HG03354 (cell line): ENCODE data around the gene MPPED2.

Experiments
- ATAC-seq: cut with Tn5 transposase; IDR thresholded peaks from one replicate; pipeline ENCODE4 v1.9.1; 2021; ENCODE audit warnings: mild to moderate bottlenecking; ENCODE audit not compliant: unreplicated experiment, poor library complexity, severe bottlenecking

Gene MPPED2

DNA sequence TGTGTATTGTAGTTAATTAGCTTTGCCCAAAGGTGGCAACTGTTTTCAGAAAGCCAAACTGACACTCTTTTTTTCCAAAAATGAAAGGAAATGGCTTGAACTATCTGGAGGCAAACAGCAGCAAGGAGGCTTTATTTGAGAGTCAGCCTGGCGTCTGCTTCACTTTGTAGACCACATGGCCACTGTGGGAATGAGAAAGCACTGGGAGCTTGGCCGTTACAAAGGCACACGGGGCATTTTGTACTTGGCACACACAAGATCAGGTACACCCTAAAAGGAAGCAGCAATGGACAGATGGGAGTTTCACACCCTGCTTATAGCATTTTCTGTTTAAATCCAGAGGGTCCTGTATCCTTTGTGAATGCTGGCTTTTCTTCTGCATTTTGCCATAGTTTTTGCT is 126.3 kb downstream of the MPPED2 start:
- no peak for ATAC-seq

DNA sequence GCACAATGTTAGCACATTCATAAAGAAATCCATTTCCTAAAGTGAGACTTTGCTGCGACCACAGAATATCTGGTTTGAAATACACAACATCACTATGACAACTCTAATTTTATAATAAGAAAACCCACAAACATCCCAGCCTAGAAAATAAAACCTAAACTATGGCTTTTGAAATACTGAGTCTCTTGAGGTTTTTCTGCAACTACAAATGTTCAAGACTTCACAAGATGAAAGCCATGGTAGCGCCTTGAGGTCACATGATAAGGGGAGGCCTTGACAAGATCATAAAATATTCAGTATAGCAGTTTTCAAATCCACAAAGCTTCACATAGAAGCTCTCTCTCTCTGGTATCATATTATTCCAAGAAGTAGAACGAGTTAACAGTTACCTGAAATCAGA is 126.8 kb downstream of the MPPED2 start:
- ATAC-seq, result no peak

DNA sequence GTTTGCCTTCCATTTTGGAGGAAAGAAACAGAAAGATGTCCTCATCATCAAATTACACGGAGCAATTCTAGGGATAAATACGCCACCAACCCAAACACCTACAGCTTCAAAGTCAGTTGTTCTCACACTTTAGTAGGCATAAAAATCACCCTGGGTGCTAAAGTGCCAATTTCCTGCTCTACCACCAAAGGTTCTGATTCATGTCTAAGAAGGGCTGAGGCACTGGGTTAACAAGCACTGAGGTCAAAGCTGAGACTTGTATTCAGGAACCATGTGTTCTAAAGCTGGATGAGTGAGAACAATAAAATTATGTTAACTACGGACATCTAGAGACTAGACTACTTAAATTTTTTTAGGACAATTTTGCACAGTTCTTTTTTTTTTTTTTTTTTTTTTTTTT is 127.6 kb downstream of the MPPED2 start:
- ATAC-seq, result no peak

DNA sequence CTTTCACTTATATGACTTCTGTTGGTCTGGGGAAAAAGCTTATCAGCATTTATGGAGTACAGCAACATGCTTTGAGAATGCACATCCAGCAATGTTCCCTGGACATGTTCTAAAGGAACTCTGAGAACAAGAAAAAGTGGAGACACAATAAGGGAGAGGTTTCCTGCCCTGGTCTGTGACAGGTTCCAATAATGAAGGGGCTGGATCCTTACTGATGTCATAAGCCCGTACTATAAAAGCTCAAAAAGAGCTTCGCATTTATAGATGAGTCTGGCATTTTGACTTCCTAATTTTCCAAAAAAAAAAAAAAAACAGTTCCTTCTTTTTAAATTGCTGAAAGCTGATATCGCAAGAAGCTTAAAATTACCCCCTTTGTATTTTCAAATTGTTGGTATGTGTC is 129.1 kb downstream of the MPPED2 start:
- no peak for ATAC-seq

DNA sequence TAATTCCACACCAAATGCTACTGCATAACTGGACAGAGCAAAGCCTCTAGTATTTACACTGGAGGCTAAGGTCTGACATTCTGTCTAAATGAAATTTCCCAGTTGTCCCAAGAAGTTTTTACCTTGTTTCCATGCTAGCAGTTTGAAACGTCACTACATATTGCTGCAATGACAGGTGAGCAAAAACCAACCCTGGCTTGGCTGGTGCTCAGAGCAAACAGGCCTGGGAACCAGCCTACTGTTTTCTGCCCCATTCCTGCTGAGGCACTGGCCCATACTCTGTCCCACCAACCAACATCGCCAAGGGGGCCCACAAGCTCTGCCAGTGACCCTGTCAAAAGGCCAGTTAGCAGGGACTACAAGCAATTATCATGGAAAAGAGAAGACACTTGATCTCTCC is 131.1 kb downstream of the MPPED2 start:
- no peak for ATAC-seq

DNA sequence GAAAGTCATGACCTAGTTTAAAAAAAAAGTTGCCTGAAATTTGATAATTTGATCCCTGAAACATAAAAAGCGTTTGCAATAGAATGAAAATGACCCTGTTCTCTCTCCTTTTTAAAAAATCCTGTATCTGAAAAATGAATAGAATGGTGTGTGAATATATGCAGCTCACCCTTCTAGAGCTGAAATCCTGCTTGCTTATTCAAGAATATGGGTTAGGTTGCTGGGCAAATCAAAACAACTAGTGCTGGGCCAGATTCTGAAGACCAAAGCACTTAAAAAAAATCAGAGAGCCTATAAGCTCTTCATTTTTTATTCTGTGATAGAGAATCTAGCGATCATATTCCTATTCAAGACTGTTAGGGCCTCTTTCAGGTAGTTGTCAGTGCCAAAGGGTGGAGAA is 131.6 kb downstream of the MPPED2 start:
- ATAC-seq, result no peak

DNA sequence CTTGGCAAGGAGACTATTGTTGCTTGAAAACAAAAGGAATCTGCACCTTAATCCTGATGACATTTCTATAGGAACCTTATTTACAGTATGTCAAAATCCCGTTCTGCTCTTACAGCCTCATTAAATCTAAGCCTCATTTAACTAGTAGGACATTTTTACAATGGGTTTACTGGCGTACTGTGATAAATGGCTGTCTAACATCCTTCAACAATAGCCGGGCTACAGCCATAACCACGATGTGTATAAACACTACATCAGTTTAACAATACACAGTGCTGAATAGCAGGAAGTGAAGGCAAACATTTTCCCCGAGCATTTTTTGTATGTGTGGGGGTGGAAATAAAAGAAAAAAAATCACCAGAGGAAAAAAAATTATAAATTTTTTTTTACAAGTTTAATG is 132.0 kb downstream of the MPPED2 start:
- no peak for ATAC-seq

DNA sequence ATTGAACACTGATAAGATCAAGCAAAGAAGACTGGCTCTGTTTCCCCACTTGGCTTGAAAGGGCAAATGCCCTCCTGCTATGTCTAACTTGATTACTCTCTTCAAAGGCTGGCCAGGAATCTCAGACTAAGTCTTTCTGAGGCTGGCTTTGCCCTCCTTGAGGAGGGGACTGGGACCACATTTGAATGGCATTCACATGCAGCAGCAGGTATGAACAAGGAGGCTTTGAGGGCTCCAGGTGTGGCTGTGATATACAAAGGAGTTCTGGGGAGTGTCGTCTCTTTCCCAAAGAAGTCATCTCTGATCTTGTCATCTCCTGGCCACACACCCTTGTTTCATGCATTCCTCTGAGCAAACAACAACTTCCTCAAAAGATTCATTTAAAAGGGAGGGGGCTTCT is 132.4 kb downstream of the MPPED2 start:
- no peak for ATAC-seq

DNA sequence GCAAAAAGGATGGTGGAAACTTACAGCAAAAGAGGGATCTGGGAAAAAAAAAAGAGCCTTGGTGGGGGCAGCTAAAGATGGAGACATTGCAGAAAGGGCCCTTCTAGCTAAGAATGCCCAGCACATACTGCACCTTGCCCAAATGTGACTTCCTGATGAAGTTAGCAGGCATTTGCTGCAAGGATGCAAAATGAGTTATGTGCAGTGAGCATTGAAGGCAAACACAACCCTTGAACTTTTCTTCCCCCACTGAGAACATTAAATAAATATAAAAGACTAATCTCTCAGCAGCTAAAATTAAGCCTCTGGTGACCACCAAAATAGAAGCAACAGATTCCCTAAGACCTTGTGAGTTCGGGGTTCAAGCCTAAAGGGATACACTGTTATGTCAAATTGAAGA is 133.3 kb downstream of the MPPED2 start:
- ATAC-seq, result no peak

DNA sequence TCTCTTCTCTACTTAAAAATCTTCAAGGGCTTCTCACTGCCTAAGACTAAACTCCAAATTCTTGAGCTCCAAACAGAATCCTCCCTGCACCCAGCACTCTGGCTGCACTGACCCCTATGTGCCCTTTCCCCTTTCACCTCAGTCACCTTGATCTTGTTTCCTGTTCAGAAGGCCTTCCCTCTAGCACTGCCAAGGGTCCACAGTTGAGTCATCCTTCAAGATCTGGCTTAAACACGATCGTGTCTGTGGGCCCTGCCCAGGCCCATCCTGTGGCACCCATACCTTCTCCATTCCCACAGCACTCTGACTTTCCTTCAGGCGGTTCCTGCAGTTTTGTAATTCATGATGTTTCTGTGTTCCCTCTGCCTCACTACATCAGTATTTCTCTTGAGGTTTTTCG is 134.0 kb downstream of the MPPED2 start:
- ATAC-seq, result no peak

DNA sequence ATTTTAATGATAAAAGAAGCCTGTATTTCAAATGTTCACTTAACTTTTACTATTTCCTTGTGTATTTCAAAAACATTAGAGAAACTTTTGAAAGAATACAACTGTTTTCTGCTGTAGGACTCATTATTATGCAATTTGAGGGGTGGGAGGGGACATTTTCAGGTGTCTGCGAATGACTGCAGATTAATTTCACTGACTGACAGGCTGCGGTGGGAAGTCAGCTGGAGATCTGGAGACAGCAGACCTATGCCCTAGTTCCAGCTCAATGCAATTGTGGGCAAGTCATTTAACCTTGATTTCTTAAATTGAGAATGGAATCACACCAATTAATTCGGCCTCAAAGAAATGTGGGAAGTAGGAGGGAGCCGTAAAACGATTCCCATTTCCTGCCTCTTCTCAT is 134.5 kb downstream of the MPPED2 start:
- no peak for ATAC-seq

DNA sequence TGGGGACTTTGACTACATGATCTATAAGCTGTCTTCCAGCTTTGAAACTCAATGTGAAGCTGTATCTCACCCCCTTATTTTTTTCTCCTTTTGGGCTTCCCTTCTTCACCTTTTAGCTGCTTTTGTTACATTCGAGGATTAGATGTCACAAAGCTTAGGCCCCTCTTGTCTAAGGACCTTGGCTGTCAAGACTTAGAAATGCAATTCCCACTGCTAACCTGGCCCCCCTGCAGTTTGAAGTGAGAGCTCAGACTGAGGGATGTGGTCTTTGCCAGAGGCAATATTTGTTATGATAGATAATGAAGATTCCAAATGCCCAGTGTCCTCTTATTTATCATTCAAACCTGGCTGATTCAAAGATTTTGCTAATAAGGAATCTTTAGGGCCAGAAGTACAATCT is 135.0 kb downstream of the MPPED2 start:
- ATAC-seq, result no peak

DNA sequence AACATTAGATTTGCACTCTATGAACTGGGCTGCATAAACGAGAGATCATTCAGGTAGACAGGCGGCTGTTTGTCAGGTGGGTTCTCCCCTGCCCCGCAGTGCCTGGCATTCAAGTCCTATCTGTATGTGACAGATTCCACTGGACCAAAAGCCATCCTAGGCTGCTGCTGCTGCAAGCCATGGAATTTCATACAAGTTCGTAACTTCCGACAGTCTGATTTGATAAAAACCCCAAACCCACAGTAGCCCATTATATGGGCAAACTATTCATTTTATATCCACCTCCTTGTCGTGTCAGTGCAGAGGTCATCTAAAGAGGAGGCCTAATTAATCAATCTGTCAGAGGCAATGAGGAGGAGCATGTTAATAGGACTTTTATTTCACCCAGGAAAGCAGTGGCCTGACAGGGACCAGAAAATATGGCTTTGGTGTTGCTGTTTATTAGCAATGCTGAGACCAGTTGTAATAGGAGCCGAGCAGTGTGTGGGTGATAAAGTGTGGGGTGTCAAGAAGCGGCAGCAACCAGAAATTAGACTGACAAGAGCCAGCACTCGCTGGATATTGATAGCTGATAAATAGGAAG is 139.0 kb downstream of the MPPED2 start:
- no peak for ATAC-seq

DNA sequence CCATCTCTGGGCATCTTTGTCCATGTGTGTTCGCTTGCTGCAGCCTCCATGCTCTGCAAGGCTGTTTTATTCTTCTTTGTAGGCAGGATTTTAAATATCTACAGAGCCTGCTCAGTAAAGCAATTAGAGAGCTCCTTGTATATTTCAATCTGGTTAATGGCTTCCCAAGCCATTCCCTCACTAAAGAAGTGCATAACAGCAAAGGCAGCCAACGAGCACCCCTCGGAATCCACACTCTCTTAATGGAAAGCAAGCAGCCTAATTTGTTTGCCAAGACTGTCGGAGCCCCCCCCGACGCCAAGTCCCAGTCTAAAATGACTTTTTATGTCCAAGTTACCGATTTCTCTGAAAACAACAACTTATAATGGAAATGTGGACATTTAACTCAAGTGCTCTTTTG is 139.6 kb downstream of the MPPED2 start:
- no peak for ATAC-seq

DNA sequence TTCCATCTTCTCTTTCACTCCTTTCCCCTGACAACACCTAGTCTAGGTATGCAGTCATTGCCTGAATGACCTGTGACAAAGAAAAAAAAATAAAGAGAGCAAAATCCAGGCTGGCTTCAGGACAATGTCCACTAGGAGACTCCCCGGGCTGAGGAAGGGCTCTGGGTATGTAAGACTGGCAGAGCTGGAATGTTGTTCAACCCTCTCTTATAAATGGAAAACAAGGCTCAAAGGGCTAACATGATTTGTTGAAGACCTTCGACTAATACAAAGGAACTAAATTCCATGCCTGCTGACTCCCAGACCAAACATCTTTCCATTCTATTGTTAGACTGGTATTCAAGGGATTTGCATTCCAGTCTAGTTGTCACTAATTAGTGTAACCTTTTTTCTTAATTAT is 141.1 kb downstream of the MPPED2 start:
- ATAC-seq, result no peak

DNA sequence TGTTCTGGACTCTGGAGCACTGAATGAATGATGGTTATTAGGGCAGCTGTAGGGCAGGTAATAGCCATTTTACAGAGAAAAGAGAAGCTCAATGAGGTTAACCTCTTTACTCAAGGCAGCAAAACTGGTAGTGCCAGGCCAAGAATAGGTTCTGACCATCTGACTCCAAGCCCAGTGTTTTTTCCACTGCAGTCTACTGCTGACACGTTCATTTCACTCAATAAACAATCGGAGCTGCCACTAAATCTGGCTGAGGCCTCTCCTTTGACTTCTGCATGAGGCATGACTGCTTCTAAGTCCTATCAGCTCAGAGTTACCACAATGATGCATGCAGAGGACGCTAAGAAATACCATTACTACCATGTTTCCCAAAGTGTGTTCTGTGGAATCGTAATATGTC is 145.6 kb downstream of the MPPED2 start:
- no peak for ATAC-seq

DNA sequence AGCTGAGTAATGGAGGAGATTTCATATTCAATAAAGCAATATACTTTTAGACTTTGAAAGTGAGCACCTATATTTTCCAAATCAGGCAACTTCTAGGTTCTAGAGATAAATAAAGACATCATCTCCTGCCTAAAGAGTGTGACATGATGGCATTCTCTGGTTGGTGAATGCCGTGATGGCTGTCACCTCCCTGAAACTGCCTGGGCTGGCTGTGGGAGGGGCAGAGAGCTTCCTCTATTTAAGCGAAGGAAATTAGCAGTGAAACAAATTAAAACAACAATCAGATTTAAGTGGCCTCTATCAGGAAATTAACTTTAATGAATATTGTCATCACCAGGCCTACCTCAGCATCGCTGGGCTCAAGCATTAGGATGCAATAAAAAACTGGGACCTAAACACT is 149.4 kb downstream of the MPPED2 start:
- ATAC-seq, result no peak

DNA sequence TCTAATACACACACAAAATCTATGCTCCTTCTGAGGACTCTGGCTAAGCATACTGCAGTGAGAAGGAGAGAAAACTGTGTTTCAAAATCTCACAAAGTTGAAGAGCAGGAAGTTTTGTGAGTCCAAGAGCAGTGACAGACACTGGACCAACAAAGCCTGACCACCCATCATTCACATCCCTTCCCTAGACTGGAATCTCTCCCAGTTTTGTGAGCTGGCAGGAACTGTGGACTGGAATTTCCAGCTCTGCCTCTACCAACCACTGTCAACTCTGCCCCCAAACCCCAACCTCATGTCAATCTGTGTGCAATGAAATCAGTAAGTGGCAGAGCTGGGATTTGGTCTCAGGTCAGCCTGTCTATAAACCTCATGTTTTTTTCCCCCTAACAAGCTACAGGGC is 150.7 kb downstream of the MPPED2 start:
- no peak for ATAC-seq

DNA sequence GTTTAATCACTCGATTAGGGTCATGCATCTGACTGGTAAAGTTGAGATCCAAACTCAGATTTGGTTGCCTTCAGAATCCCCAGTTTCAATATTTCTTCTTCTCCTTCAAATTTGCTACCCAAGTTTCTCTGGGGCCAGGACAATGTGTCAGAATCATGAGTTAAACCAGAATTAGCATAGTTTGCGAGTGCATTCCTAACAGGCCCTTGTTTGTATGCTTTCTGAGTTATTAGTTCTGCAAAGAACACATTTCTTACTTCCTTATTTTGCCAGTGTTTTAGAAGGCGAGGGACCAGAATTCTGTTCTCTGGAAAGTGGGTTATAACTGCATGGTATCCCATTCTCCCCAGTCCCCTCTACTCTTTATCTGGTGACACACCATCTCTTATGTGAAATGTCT is 151.3 kb downstream of the MPPED2 start:
- ATAC-seq, result no peak

DNA sequence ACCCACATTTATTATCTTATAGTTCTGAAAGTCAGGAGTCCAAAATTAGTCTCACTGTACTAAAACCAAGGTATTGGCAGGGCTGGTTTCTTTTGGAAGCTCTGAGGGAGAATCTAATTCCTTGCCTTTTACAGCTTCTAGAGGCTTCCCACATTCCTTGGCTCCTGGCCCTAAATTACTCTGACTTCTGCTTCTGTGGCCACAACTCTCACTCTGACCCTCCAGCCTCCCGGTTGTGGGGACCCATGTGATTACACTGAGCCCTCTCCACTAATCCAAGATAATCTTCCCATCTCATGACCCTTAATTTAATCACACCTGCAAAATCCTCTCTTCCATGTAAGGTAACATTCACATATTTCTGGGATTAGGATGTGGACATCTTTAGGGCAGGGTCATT is 152.3 kb downstream of the MPPED2 start:
- ATAC-seq, result no peak

DNA sequence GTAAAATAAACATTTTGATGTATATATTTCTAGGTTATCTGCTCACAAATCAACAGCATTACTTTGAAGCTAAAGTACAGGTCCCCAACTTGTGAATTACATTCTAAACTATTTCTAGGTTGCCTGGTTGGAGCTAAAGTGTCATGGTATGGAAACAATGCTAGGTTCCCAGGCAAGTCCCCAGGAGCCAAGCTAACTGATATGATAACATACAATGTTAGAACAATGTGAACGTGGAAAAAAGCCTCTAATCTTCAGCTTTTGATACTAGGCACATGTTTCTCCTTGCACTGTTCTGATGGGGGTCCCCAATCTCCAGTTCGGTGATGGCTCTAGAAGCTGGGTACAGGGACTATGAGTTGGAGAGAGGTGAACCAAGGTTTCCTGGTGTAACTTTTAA is 153.4 kb downstream of the MPPED2 start:
- no peak for ATAC-seq

DNA sequence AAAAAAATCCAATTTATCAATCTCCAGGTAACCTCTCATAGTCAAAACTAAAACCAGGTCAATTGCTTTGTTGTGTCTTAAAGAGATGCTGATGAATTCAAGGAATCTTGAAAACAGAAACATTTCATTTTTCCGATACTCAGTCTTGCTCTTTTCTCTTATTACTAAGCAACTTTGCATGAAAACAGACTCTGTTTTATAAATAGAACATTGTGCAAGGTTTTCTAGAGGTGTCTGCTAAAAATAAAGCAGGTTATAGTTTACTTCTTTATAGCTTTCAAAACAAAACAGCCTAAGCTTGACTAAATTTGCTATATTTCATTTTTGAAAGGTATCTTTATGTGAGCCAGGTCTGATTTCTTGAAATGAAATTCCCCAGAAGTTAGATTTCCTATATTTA is 154.0 kb downstream of the MPPED2 start:
- ATAC-seq, result no peak
